Activated CD4-positive, CD25-positive, alpha-beta regulatory T cell (primary cell): ENCODE measurements around the gene CSKMT.
"Not testable (repeated sequence)": the region's sequence is repeated elsewhere in the genome, so short reads cannot be mapped to it uniquely, and the experiment has no call there.

Experiments used
- DNase-seq, 4 experiments: peaks; one replicate each; lab custom pipeline; 2025; lab: John Stamatoyannopoulos, UW

Gene CSKMT

GRCh38 chr11:62689421-62690183 lies 24.5 kb downstream of the CSKMT start, which contains the start of gene LRRN4CL:
Gene LRRN4CL (minus strand): TSS chr11:62689530. CDS start chr11:62688508, 1,022 bp downstream.
- no peak for DNase-seq

GRCh38 chr11:62693624-62694023 lies 28.5 kb downstream of the CSKMT start:
- not testable (repeated sequence) for DNase-seq

- peak; percentile 52 to 61 (median 56) for DNase-seq
Measured at GRCh38 chr11:62694455-62695167, 29.5 kb downstream of the CSKMT start.

- no peak for DNase-seq
Measured at GRCh38 chr11:62702246-62702645, 37.1 kb downstream of the CSKMT start.

- not testable (repeated sequence) for DNase-seq
Measured at GRCh38 chr11:62703921-62704320, 38.8 kb downstream of the CSKMT start.

GRCh38 chr11:62705413-62705812 lies 40.3 kb downstream of the CSKMT start:
- no peak for DNase-seq

- peak; percentile 87 to 92 (median 91) for DNase-seq
Measured at GRCh38 chr11:62705880-62706849, 41.1 kb downstream of the CSKMT start.

- DNase-seq = no peak
Measured at GRCh38 chr11:62706850-62707247, 41.7 kb downstream of the CSKMT start.

GRCh38 chr11:62707277-62707861 lies 42.3 kb downstream of the CSKMT start, which contains the start of the genes BSCL2 and GNG3:
Gene BSCL2 (minus strand): TSS chr11:62707424. CDS start chr11:62707195, 229 bp downstream.
Gene GNG3 (plus strand): TSS chr11:62707676. CDS start chr11:62708296, 620 bp downstream.
- no peak for DNase-seq

GRCh38 chr11:62708392-62708791 lies 43.3 kb downstream of the CSKMT start:
- DNase-seq = no peak

- DNase-seq = peak in 2 of 4 experiments; percentile 21 to 31
Measured at GRCh38 chr11:62708793-62709192, 43.7 kb downstream of the CSKMT start.

GRCh38 chr11:62709247-62710000 lies 44.3 kb downstream of the CSKMT start:
- peak; percentile 83 to 93 (median 88) for DNase-seq

GRCh38 chr11:62710001-62710345 lies 44.9 kb downstream of the CSKMT start:
- DNase-seq = no peak

GRCh38 chr11:62712276-62712812 lies 47.2 kb downstream of the CSKMT start:
- DNase-seq = no peak

- DNase-seq = no peak
Measured at GRCh38 chr11:62712861-62713260, 47.7 kb downstream of the CSKMT start.

- DNase-seq = no peak
Measured at GRCh38 chr11:62713343-62713742, 48.2 kb downstream of the CSKMT start.

- no peak for DNase-seq
Measured at GRCh38 chr11:62715150-62716130, 50.3 kb downstream of the CSKMT start.

- DNase-seq = no peak
Measured at GRCh38 chr11:62716206-62716605, 51.1 kb downstream of the CSKMT start.

GRCh38 chr11:62716816-62717215 lies 51.7 kb downstream of the CSKMT start:
- DNase-seq = no peak
